HG02981 (cell line): ENCODE measurements around the gene ST6GALNAC1.

Source experiments
- ATAC-seq: cut with Tn5 transposase; IDR thresholded peaks from one replicate; pipeline ENCODE4 v1.9.1; 2021; ENCODE audit warnings: mild to moderate bottlenecking, moderate library complexity; ENCODE audit not compliant: unreplicated experiment

Gene ST6GALNAC1

DNA sequence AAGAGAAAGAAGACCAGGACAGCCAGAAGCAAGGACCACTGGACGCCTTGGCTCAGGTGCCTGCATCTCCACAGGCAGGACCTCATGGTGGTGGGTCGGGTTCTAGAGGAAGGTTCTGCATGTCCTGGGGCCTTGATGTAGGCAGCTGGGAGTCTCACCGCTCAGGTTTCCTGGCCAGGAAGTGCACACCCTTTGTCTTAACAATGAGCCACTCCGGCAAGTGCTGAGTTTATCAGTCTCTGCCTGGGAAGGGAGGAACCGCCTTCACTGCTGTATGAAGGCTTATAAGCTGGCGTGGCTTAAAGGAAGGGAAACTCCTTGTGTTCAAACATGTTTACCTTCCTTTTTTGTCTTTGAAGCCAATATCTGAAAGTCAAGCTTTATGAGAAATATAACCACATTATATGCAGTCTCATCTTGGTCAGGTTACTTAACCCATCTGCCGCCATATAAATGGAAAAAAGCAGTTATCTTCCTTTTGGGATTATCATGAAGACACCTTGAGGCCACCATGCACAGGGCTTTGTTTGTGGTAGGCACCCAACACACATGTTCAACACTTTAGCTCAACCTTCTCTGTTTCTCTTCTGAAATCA lies at the start of gene ST6GALNAC1:
Gene ST6GALNAC1 (minus strand): TSS at position 205 of the 596 bp plus-strand sequence. CDS start 119 bp downstream, at position 86.
- no peak for ATAC-seq

GRCh38 chr17:76691379-76692191 lies 48.0 kb upstream of the ST6GALNAC1 start:
- ATAC-seq: no peak

GRCh38 chr17:76690596-76691280 lies 47.2 kb upstream of the ST6GALNAC1 start:
- ATAC-seq: no peak

GRCh38 chr17:76689859-76690258 lies 46.3 kb upstream of the ST6GALNAC1 start:
- no peak for ATAC-seq

DNA sequence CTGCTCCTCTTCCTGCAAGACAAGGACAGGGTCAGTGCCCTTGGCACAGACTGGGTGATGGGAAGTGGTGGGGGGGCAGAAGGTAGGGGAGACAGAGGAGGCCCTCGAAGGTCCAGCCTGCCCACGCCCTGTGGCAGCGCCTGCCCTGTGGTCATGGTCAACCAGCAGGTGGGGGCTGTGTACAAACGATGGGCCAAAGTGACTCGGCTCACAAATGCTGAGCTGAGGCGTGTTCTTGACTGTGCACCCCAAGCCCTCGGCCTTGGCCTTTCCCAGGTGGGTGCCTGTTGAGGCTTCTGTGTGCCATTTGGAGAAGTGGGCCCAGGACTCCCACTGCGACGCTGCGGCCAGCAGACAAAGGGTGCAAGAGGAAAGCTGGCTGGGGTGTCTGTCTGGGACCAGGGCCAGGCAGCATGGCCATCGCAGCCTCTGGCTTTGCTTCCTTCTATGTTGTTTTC lies 44.6 kb upstream of the ST6GALNAC1 start:
- no peak for ATAC-seq

- ATAC-seq: no peak
Measured at GRCh38 chr17:76687298-76688164, 44.0 kb upstream of the ST6GALNAC1 start.

- no peak for ATAC-seq
Measured at GRCh38 chr17:76686538-76687297, 43.2 kb upstream of the ST6GALNAC1 start.

DNA sequence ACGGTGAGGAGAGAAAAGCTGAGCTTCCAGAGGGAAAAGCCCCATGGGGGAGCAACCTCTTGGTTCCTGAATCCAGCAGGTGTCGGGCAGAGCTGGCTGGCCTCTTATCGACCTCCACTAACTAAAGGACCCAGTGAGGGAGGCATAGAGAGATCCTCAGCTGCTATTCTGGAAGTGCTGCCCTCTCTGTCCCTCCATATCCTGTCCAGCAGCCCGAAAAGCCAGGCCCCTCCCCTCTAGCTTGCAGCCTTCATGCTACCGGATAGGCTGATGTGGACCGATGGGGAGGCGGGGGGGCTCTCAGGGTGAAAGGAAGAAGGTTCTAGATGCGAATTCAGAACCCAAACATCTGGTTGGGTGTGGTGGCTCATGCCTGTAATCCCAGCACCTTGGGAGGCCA lies 42.3 kb upstream of the ST6GALNAC1 start:
- ATAC-seq: no peak

- ATAC-seq: no peak
Measured at GRCh38 chr17:76685366-76685765, 41.8 kb upstream of the ST6GALNAC1 start.

DNA sequence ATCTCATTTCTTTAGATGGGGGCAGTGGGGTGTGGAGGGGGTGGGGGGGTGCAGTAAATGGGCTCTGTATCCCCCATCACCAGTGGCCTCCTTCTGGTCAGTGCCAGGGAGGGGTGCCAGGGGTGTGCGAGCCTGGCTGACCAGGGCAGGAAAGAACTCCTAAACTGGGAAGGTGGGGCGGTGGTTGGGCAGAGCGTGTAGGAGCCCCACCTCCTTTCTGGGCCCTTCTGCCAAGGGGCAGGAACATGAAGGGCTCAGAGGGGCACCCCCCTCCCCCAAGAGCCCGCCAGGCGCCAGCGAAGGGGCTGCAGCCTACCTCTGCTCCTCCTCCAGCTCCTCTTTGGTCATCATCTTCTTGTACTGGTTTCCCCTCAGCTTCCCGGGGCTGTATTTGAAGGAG lies 41.2 kb upstream of the ST6GALNAC1 start:
- no peak for ATAC-seq

DNA sequence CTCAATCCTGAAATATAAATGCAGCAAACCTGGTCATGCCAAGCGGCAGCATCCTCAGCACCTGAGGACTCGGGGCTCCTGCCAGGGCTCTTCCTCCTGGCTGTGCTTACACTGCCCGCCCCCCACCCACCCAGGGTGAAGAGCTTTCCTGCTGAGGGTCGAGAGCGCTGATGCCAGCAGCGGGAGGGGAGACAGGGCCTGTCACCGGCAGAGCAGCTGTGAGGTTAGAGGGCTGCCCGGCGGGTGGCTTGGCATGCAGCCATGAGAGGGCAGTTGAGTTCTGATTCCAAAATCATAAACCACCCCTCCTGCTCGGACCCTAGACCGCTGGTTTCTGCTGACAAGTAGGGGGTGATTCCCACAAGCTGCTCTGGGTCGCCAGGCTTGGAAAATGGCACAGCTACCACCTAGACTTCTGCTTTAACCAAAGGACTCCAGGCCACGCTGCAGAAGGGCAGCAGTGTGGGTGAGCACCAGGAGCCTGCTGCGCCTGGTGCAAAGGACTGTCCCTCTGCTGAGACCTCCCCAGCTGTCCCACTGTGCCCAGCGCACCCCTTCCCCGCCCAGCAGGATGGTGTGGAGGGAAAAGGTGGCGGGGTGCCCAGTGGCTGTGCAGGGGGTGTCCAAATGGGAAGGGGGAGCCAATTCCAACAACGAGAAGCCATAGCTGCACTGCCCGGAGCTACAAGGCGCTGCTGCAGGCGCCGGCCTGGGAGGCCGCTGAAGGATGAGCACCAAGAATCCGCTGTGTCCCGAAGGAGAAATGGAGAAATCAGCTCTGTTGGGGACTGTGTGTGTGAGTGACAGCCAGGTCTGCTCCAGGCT lies 40.6 kb upstream of the ST6GALNAC1 start:
- no peak for ATAC-seq

GRCh38 chr17:76683011-76683755 lies 39.6 kb upstream of the ST6GALNAC1 start:
- no peak for ATAC-seq

DNA sequence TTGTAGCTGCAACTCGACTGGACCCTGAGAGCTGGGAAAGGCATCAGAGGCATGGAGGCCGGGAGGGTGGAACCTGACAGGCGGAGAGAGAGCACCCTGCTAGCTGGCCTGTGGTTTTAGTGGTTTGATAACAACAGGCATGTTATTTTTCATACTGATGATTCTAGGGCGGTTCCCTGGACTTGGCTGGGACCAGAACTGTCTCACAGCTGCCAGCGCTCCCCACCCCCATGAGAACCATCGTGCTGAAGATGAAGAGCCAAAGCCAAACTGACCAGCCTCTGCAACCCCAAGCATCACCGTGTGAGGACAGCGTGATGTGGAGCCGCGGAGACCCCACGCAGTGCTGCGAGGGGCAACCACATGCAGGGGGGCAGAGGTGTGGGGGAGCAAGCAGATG lies 38.7 kb upstream of the ST6GALNAC1 start:
- ATAC-seq: no peak

- no peak for ATAC-seq
Measured at GRCh38 chr17:76681222-76682137, 37.9 kb upstream of the ST6GALNAC1 start.

DNA sequence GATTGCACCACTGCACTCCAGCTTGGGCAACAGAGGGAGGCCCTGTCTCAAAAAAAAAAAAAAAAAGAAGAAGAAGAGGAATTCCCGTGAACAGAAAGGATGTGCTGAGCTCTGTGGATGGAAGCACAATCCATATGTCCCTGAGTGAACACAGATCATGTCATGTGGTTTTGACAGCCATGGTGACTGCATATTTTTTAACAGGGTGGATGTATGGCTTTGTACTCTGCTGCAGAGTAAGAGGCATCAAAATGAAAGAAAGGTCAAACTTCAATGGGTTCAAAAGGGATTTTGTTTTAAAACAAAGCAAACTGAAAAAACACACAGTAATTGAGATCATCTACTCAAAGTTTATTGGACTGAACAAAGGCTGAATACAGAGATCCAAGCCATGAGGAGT lies 35.7 kb upstream of the ST6GALNAC1 start:
- no peak for ATAC-seq

- no peak for ATAC-seq
Measured at GRCh38 chr17:76678330-76678729, 34.8 kb upstream of the ST6GALNAC1 start.

- no peak for ATAC-seq
Measured at GRCh38 chr17:76677406-76677805, 33.8 kb upstream of the ST6GALNAC1 start.
